Measurements from ENCODE around the gene KMT2A.
"Not testable (repeated sequence)": the region's sequence is repeated elsewhere in the genome, so short reads cannot be mapped to it uniquely, and the experiment has no call there.

The KMT2A gene

GRCh38 chr11:118435893-118436624, at the start of gene KMT2A:
TSS of gene KMT2A (plus strand) at chr11:118436492. CDS start at chr11:118436513, 21 bp downstream.
- peak; percentile 87 for DNase-seq (ENCODE audit: low read depth)

DNA sequence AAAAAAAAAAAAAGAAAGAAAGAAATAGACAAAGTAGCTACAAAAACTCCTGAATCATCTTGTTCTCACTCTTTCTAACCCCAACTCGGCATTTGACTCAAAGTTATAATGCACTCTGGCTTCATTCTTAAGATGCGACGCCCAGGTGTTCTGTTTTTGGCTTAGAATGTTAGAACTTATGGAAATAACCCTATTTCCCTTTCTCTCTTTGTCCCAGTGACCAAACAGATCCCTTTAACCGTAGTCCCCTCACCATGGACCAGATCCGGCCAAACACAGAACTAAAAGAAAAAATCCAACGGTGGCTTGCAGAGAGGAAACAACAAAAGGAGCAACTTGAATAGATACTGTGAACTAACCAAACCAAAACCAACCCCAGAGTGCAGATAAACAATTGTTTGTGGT, 40.2 kb upstream of the KMT2A start:
- no peak for DNase-seq (ENCODE audit: low read depth)

DNA sequence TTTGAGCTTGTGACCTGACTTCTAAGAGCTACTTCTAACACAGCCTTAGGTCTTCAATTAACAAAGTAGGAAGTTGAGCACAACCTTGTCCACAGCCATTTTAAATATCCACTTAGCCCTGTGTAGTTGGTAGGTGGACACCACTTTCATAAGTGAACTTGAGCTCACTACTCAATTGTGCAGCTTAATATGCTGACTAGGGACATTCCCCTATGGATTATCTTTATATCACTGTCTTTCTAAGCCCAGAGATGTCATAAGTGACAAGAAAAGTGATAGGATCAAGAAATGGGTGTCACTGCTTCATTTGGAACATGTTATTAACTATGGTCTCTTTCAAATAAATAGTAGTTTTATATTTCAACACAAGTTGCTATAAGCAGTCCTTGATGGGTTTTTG, 38.8 kb upstream of the KMT2A start:
- no peak for DNase-seq (ENCODE audit: low read depth)

DNA sequence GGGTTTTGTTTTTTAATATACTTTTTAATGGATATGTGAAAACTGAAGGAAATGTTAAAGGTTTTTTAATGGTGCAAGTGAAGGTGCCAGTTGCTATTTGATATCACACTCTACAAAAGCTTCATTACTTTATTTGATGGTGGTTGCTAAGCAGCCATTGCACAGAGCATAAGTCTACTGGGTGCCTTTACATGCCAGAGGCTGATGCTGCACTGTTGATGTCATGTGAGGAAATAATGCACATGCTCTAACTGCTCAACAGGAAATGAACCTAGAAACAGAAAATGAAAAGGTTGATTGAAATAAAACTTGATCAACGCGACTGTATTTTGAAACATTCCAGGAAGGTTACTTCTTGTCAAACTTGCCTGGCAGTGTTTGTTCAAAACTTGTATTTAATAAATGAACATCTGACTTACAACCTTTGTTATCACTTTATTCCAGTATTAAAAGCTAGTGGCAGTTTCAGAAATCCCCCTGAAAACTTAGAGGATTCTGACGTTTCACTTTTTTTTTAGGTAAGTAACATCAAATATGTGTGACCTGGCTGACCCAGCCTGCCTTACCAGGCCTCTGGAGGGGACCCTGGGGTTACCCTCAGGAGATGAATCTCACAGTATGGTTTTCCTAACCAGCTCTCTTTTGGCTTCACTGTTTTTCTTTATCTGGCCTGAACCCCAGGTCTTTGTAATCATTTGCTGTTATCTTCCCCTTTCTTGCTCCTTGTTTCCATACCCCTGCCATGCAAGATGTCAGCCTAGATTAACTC, 37.3 kb upstream of the KMT2A start:
- DNase-seq (ENCODE audit: low read depth): peak; percentile 42

DNA sequence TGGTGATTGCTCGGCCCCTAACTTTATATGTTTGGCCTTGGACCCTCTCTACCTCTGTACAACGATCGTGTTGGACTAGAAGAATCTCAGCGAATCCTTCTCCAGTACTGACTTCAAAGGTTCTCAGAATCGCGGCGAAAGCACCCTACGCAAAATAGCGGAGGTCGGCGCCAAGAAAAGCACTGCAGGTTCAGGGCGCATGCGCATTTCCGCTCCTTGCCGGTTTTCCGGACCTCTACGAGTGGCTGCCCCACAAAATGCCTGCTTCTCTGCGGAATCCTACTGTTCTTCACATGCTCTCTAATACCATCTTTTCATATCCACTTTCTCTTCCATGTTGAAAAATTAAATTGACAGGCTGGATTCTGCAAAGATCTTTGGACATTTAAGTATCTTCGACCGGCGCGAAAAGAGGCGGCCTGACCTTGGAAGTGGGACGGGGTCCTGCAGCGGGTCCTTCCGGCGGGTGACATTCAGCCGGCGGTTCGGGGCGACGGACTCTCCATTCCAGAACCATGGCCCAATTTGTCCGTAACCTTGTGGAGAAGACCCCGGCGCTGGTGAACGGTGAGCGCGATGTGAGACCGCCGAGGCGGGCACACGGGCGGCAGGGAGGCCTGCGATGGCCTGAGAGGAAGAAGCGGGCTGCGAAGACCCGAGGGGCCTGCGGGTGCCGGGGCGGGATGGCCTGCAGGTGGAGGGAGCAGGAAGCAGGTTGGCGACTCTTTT, 35.0 kb upstream of the KMT2A start, which contains the start of gene ATP5MG:
TSS of gene ATP5MG (plus strand) at position 456 of the 729 bp plus-strand sequence. CDS start at position 516, 60 bp downstream.
- DNase-seq (ENCODE audit: low read depth): peak; percentile 90

- no peak for DNase-seq (ENCODE audit: low read depth)
These were observed 34.3 kb upstream of the KMT2A start for GRCh38 chr11:118401880-118402590.

- DNase-seq (ENCODE audit: low read depth): not testable (repeated sequence)
These were observed 33.7 kb upstream of the KMT2A start for GRCh38 chr11:118402594-118402993.

DNA sequence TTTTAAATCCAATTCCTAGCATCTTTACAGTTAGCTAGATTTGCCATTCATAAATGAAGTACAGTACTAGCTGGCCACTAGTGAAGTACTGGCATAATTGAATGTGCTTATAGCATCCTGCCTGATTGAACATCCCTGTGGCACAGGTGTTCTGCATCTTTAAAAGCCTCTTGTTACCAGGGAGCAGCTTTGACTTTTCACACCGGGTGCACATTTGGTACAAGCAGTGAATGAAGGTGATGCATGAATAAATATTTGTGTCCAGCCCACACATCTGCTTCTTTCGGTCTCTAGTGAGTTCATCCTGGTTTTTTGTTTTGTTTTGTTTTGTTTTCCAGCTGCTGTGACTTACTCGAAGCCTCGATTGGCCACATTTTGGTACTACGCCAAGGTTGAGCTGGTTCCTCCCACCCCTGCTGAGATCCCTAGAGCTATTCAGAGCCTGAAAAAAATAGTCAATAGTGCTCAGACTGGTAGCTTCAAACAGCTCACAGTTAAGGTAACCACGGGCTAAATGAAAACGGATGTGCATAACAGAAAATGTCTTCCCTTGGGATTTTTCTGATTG, 29.6 kb upstream of the KMT2A start:
- no peak for DNase-seq (ENCODE audit: low read depth)

- no peak for DNase-seq (ENCODE audit: low read depth)
These were observed 26.1 kb upstream of the KMT2A start for GRCh38 chr11:118410055-118410745.

DNA sequence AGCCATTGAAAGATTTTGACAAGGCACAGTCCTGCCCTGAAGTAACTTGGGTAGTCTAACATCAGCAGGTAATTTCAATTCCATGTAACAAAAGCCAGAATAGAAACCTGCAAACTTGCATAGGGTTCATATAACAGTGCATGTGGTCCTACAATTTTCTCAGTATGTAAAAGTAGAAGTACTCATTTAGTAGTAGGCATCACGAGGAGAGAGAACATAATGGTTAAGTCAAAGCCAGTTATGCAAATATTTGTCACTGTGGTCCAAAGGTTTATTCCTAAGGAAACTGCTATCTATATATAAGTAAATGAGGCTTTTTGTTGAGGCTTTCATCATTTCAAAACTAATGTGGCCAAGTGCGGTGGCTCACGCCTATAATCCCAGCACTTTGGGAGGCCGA, 24.8 kb upstream of the KMT2A start:
- DNase-seq (ENCODE audit: low read depth): no peak

DNA sequence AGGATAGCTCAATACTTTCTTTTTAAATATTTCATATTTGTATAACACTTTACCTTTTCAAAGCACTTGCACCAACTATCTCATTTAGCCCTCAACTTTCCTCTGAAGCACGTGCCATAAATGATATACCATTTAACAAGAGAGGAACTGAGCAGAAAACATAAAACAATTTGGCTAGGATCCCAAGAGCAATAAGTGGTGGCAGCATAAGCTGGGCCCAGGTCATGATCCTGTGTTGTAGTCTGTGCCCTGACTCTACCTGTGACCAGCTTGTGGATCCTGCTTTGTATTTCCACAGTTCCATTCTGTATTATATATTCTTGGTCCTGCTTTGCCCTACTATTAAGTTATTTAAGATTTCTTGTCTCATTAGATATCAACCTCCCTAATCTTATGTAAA, 23.4 kb upstream of the KMT2A start:
- no peak for DNase-seq (ENCODE audit: low read depth)

DNA sequence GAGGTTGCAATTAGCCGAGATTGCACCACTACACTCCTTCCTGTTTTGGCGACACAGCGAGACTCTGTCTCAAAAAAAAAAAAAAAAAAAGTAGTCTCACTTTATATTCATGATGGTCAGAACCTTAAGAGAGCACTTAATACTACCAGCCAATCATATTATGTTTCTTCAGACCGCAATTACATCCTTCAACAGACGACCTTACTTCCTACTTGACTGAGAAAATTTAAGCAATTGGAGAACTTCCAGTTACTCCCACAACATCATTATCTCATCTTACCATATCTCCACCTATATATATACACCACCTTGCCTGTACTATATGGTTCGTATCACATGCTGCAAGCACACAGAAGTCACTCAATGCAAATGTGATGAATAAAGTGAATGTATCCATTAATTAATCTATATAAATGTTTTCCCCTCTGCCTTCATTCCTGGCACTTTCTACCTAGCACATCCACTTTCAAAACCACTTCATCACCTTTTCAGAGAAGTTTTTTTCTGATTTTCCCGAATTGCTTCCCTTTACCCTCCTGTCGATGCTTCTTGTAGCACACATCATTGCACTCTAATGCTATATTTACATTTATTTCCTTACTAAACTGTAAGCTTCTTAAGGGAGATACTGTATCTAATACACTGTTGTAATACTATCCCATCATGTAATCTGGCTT, 21.1 kb upstream of the KMT2A start:
- no peak for DNase-seq (ENCODE audit: low read depth)

- no peak for DNase-seq (ENCODE audit: low read depth)
These were observed 20.6 kb upstream of the KMT2A start for GRCh38 chr11:118415739-118416068.

- DNase-seq (ENCODE audit: low read depth): not testable (repeated sequence)
These were observed 19.4 kb upstream of the KMT2A start for GRCh38 chr11:118416900-118417299.

GRCh38 chr11:118417801-118418200, 18.5 kb upstream of the KMT2A start:
- DNase-seq (ENCODE audit: low read depth): no peak

DNA sequence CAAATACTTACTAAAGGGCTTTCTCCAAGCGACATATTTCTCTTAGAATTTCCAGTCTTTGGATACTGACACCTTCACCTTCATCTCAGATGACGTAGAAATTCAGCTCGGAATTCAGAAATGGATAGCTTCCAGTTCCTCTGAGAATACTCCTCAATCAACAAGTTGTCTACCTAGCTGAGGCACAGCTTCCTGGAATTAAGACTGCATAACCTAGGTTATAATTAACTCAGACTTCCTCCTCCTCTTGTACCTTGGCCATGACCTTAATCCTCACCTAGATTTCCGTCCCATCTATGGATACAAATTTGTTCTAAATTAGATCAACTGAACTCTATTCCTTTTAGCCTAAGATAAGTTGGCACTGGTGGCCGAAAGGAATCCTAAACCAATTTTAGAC, 17.5 kb upstream of the KMT2A start:
- no peak for DNase-seq (ENCODE audit: low read depth)

- DNase-seq (ENCODE audit: low read depth): no peak
These were observed 8.6 kb upstream of the KMT2A start for GRCh38 chr11:118427707-118428106.

GRCh38 chr11:118430956-118431355, 5.3 kb upstream of the KMT2A start:
- no peak for DNase-seq (ENCODE audit: low read depth)

GRCh38 chr11:118434123-118434552, 2.2 kb upstream of the KMT2A start:
- DNase-seq (ENCODE audit: low read depth): no peak

GRCh38 chr11:118434553-118435289, 1.6 kb upstream of the KMT2A start:
- peak; percentile 19 for DNase-seq (ENCODE audit: low read depth)
